ENCODE measurements around the gene APP. TPM values are rescaled to one million over a fixed set of nuclear protein-coding genes. Genes with fewer than 3 reads are reported as not detected.
"Not testable (repeated sequence)": the region's sequence is repeated elsewhere in the genome, so short reads cannot be mapped to it uniquely, and the experiment has no call there.

The APP gene
- total RNA-seq, 2 donors from 2014 or later, result 410 to 411 TPM

DNA sequence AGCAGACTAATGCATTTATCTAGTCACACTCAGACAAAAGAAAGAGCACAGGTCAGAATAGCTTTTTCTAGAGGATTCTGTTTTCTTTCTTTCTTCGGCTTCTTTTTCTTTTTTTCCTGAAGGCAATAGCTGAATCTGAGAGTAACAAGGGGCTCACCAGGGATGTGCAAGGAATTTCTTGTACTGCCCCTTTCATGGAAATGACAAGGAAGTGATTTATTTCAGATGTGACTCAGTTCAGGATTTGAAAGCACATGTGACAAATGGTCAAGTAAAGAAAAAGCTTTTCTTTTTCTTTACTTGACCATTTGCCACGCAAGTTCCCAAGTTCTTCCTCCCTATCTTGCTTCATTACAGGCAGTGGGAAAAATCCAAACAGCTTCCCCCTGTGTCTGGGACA, 233.8 kb downstream of the APP start:
- intact Hi-C loops (cut with DNase I), result no loop called here
- no peak for DNase-seq (ENCODE audit: low spot score)

DNA sequence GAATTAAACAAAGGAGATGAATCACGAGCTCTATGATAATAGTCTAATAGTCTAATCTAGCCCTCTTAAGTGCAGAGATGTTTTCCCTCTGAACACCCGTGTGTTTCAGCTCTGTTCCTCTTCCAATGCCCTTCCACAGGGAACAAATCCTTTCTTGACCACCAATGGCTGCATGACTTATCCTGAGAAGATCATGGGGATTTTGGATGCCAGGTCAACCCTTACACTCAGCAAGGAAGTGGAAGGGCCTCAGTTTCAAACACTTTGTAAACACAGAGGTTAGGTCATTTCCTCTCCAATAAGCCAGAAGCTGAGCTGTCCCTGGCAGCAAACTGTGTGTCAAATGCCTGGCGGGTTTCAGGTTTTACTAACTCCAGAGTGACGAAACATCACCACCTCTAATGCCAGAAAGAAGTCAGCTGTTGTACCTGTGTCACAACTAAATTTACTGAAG, 235.8 kb downstream of the APP start:
- intact Hi-C loops (cut with DNase I), result no loop called here
- peak; percentile 85 for DNase-seq (ENCODE audit: low spot score)

DNA sequence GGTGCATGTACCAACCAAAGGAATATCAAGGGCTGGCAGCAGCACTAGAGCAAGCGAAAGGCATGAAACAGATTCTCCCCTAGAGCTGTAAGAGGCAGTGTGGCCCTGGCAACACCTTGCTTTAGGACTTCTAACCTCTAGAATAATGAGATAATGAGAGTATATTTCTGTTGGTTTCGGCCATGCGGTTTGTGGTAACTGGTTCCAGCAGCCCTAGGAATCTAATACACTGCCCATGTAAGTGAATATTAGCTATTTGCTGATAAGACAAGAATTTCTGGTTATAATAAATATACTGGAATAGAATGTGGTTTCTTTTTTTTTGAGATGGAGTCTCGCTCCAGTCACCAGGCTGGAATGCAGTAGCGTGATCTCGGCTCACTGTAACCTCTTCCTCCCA, 236.4 kb downstream of the APP start:
- intact Hi-C loops (cut with DNase I), result no loop called here
- DNase-seq (ENCODE audit: low spot score), result no peak

DNA sequence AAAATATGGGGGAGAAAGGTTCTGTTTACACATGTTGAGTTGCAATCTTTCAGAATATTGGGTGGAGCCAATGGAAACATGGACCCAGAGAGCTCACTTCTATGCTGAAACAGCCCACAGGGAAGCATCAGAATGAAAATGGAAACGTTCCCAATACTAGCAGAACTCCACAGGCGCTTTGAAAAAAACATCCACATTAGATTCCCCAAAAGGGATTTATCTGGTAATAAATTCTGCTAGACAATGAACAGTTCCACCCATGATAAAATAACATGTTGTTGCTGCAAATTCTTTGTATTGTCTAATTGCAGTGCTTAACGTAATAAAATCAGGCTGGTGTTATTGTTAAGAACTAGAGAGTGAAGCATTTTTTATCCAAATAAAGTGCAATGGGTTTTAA, 238.8 kb downstream of the APP start:
- intact Hi-C loops (cut with DNase I), result no loop called here

DNA sequence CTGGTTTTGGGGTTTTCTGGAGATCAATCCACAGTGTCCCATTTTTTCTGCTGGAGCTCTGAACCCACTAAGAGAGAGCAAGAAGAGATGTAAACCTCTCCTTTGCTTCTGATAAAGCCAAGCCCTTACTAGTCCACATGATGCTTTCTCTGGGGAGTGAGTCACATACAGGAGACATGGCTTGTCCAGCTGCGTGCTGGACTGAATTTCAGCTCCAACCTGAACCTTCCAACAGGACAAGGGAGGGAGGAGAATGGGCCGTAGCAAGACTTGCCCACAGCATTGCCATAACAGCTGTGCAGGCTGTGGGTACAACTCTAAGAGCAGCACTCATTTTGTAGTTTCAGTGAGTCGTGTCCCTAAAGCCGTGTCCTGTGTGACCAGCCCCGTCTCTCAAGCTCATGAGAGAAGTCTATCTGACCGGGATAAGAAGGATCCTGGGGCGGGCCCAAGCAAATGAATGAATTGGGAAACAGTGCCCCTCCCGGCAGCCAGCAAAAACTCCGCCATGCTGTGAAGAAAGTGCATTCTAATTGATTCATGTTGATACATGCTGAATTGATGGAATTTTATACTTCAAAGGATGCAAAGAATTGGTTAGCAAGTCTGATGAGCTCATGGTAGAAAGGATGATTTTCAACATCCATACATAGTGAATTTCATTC, 240.6 kb downstream of the APP start:
- intact Hi-C loops (cut with DNase I), result no loop called here
- no peak for DNase-seq (ENCODE audit: low spot score)

More for the DNA sequence above, 238.8 kb downstream of the APP start:
- DNase-seq (ENCODE audit: low spot score), result no peak

DNA sequence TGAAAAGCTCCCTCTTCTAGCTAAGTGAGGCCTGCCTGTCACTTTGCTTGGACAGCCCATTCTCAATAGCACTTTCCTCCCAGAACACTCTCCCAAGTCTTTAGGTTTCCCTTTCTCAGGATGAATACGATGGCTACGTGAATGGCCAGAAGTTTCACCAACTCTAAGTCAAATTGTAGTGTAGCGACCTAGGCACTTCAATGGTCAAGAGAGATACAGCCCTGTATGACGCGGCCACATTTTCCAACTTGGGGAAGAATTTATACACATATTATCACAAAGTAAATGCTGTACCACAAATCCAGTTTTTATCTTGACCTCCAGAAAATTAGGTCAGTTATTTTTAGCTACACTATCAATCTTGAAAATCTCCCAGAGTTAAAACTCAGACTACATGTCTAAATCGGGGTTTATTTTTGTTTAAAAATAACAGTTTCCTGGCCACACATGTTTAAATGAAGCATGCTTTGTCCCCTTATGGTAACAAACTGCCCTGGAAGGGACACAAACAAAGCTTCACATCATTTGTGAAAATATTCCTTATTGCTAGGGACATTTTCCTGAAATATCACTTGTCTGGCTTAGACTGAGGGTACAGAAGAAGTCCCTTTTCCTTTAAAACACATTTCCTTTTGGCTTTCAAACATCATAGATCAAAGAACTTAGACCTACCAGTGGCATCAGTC, 243.2 kb downstream of the APP start:
- intact Hi-C loops (cut with DNase I), result no loop called here
- DNase-seq (ENCODE audit: low spot score), result no peak

DNA sequence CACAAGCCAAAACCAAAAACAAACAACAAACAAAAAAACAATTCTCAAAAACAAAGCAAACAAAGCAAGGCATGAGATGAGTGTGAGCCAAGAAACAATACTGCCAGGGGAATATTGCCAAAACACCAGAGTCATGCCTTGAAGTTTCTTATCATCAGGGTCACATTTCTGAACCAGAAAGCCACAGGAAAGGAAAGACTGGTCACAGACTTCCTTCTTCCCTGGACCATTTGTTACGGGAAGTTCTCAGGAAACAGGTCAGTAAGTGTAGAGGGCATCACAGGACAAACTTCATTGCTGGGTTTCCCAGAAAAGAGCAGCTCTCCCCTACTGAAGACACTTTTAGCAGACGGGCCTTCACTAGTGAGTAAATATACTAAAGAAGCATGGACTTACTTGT, 244.6 kb downstream of the APP start:
- DNase-seq (ENCODE audit: low spot score), result no peak
- intact Hi-C loops (cut with DNase I), result no loop called here

DNA sequence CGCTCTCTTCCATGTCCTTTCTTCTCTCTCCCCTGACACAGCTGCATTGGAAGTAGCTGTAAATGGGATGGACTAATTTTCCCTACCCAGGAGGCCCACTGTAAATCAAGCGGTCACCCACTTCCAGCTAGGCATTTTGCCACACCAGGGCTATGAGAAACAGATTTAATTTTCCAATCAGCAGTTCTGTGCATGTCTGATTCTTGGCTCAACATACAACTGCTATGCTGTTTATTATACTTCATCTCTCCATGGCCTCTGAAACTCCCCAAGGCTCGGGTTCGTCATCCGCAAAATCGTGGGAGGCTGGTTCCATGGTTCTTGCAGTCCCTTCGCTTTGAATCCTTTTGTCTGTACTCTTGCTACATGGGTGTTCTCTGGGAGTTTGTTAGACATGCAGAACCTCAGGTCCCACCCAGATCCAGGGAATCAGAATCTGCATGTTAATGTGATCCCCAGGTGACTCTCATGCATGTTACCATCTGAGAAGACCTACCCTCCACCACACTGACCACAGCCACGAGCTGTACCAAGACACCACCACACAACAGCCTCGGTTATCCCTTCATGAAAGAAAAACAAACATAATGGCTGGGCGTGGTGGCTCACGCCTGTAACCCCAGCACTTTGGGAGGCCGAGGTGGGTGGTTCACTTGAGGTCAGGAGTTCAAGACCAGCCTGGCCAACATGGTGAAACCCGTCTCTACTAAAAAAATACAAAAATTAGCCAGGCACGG, 245.3 kb downstream of the APP start:
- intact Hi-C loops (cut with DNase I), result no loop called here
- DNase-seq (ENCODE audit: low spot score), result no peak

DNA sequence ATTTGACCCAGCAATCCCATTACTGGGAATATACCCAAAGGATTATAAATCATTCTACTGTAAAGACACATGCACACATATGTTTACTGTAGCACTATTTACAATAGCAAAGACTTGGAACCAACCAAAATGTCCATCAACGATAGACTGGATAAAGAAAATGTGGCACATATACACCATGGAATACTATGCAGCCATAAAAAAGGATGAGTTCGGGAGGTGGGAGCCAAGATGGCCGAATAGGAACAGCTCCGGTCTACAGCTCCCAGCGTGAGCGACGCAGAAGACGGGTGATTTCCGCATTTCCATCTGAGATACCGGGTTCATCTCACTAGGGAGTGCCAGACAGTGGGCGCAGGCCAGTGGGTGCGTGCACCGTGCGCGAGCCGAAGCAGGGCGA, 252.4 kb downstream of the APP start:
- DNase-seq (ENCODE audit: low spot score); intact Hi-C loops (cut with DNase I): not testable (repeated sequence)

DNA sequence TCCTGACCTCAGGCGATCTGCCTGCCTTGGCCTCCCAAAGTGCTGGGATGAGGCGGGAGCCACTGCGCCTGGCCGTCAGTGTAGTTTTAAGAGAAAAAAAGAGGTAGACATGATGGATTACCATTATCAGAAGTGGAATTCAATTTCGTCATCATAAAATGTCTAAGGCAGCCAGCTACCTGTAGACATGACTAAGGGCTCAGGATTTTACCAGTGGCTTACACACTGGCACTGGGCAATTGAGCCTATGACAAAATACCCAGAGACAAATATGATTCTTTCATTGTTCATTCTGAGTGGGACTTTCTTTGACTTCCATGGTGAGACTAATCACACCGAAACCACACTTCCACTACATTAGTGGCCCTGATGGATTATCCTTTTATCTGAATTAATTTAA, 254.3 kb downstream of the APP start:
- intact Hi-C loops (cut with DNase I), result no loop called here
- DNase-seq (ENCODE audit: low spot score), result no peak

DNA sequence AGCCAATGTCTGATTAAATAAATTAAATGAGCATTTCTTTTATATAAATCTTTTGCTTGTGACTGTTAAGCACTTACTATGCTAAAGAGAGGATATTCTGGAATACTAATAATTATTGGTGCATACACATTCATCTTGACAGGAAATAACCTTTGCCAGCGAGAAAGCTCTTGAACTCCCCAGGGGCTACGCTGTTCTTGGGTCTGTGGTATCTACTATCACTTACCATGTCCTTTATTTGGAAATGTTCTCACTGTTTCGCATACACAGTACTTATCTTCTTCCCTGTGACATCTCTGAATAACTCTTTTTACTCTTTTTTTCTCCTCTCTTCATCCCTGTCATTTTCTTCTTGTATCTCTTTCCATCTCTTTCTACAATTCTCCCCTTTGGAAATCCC, 257.1 kb downstream of the APP start:
- intact Hi-C loops (cut with DNase I), result no loop called here
- DNase-seq (ENCODE audit: low spot score), result no peak

DNA sequence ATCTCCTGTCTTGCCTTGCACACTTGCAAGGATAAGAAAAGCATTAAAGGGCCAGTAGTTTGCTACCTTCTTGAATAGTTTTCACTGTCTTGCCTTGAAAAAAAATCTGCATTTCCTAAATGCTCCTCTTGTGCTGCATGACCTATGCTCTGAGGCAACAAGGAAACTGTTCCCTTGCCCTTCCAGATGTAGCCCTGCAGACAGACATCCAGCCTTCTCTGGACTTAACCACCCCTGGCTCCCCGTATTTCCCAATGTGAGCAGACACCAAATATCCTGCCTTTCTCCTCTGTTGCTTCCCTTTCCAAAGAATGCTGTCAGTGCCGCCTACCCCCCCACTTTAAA, 258.2 kb downstream of the APP start:
- intact Hi-C loops (cut with DNase I), result no loop called here
- DNase-seq (ENCODE audit: low spot score), result no peak

DNA sequence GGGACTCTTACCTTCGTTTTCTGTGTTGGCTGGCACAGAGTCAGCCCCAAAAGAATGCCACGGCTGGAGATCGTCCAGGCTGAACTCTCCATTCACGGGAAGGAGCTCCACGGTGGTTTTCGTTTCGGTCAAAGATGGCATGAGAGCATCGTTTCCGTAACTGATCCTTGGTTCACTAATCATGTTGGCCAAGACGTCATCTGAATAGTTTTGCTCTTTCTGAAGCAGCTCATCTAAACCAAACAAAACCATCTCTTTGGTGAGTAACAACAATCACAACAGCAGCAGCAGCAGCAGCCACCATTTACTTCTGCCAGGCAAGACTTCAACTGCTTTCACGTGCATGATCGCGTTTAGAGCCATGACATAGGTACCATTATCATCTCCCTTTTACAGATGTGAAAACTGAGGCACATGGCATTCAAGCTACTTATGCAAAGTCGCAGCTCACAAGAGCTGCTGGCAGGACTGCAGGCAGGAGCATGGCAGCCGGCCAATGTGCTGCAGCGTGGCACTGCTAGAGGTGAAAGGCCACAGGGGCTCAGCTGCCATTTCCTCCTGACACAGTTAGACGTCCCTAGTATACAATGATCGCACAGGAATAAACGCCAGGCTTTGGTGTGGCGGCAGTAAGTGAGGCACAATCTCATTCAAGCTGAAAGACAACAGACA, 258.7 kb downstream of the APP start:
- no peak for DNase-seq (ENCODE audit: low spot score)
- intact Hi-C loops (cut with DNase I), result no loop called here

DNA sequence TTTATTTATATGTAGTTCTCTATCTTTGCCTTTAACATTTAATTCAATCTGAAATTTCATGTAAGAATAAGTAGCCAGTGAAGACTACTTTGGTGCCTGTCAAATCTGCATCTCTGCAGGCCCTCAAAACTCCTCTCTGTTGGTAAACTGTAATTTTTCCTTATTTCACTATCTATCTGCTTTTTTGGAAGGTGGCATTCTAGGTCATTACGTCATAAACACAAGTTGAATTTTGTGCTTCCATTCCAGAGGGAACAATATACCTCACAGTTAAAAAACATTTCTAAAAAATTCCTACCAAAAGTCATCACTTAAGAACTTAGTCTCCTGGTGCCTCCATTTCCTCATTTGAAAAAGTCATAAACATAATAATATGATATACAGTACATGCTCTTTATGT, 259.8 kb downstream of the APP start:
- no peak for DNase-seq (ENCODE audit: low spot score)
- intact Hi-C loops (cut with DNase I), result no loop called here

DNA sequence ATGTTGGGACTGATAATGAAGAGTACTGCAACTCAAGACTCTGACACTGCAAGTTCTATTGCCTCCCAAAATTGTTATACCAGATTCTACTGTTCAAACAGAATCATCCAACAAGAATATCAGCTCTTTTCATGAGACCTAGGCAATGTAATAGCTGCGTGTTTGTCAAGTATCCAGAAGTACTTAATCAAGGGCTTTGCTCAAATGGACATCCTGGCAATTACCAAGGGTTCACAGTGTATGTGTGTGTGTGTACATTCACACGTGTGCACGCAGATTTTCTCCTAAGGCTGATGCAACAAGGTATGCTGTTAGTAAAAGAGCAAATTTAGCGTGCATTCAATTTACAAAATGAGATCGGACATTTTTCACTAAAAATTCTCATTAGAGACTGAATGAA, 261.2 kb downstream of the APP start:
- DNase-seq (ENCODE audit: low spot score), result no peak
- intact Hi-C loops (cut with DNase I), result no loop called here

DNA sequence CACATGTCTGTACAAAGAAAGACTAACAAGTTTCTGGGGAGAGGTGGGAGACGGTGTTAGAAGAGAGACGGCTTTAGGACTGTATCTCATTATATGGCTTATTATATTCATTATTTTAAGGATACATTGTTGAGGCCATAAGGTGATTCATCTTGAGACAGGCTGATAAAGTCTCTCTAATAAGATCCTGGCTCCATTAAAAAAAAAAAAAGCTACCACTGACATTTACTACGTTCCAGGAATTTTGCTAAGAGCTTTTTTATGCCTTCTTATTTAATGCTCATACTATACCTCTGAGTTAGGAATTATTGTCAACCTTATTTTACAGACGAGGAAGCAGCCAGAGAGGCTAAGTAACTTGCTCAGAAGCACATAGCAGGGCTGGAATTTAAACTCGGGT, 262.1 kb downstream of the APP start:
- no peak for DNase-seq (ENCODE audit: low spot score)
- intact Hi-C loops (cut with DNase I), result no loop called here

DNA sequence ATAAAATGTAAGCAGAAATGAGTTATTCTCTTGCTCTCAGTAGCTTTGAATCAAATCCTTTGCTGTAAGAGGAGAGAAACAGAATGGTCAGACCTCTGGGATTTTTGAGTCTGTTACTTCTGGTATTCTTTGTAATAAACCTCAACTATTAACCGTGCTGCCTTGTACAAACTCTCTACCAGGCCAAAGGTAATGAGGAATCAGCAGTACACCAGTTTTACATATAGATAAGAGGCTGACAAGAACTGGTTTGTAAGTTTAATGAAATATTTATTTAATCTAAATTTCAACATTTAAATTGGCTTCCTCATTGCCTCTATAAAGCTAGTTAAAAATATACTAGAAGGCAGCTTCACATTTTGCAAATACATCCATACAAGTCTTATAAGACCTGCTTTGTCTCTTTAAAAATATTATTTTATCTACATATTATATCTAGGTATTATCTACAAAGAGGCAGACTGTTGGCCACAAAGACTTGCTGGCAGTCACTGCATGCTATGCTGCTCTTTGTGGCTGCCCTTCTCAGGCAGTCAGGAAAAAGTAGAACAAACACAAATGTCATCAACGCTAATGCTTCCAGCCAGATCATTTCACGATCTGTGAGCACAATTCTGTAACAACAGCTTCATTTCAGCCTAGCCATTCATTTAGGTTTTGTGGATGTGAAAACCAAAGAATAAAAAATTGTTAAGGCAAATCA, 262.8 kb downstream of the APP start:
- DNase-seq (ENCODE audit: low spot score), result no peak
- intact Hi-C loops (cut with DNase I), result no loop called here

DNA sequence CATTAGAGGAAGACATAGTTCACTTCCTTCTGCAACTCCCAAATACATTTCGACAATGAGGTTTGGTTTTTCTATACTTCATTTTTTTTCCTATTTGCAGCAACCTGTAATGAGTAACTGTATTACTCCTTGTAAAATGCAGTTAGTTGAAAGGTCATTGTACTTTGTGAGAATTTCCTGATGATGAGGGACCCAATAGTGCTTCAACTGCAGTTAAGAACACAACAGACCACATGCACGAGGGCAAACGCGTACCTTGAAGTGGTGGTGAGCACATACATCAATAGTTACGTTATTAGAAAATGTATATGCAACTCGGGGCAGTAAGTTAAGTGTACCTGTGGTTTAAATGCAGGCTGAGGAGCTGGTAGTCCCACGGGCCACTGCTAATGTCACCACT, 264.0 kb downstream of the APP start:
- intact Hi-C loops (cut with DNase I), result no loop called here
- no peak for DNase-seq (ENCODE audit: low spot score)

DNA sequence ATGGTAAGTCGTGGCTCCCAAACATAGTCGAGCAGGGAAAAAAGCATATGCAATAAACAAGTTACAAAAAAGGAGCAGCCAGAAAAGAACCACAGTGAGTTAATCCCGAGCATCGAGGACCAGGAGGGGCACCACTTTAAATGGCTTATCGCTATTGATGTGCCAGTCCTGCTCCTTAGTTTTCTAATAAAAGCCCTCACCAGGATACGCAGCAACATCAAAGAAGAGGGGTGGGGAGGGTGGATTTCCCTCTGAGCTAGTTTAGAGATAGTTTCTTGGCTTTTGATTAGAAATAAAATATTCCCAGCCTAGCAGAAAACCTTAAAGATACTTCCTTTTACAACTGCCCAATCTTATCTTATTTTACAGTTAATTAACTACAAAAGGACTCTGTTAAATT, 265.4 kb downstream of the APP start:
- DNase-seq (ENCODE audit: low spot score), result no peak
- intact Hi-C loops (cut with DNase I), result no loop called here
